Endothelial cell of umbilical vein (primary cell): ENCODE measurements around the gene MYO1E. TPM values are rescaled to one million over a fixed set of nuclear protein-coding genes. Genes with fewer than 3 reads are reported as not detected.

Experiments used
- BruUV-seq: library from RNA; stranded (reverse); fragments of 400-500 nt; replicated peaks from 2 replicates; lab custom pipeline; 2021; lab: Mats Ljungman, UMichigan
- CTCF ChIA-PET: fragments of 300-600, 350-600 bp; sonication (Branson Sonifier 250); formaldehyde crosslinking; loops from one replicate; lab custom pipeline; 2021; ENCODE audit warnings: antibody characterized with exemption, inconsistent platforms; lab: Charles Lee
- POLR2A ChIA-PET: fragments of 300-600, 350-600 bp; sonication (Branson Sonifier 250); formaldehyde crosslinking; loops from one replicate; lab custom pipeline; 2021; ENCODE audit warnings: antibody characterized with exemption, inconsistent platforms; lab: Charles Lee
- DNase-seq: peaks from one replicate; pipeline ENCODE4 v3.0.0-alpha.2; 2011; ENCODE audit warnings: low read depth, low spot score
- FAIRE-seq: peaks from 2 replicates; lab custom pipeline; 2011; peaks lifted over from hg19 to GRCh38; lab: Jason Lieb, UNC
- H2AFZ ChIP-seq: 2 replicates; pipeline ENCODE4 v1.6.0; 2012; ENCODE audit warnings: low read depth, low read length, control low read depth, inconsistent platforms
- H3K27ac ChIP-seq: 2 replicates; pipeline ENCODE4 v1.5.1; 2011; ENCODE audit warnings: low read depth, mild to moderate bottlenecking, control low read depth, low read length, moderate library complexity; ENCODE audit not compliant: insufficient read depth
- H3K27me3 ChIP-seq, 2 experiments: 2 replicates each; pipeline versions ENCODE4 v1.6.0 to v1.6.1; 2011; ENCODE audit warnings: low read length in 2 of 2, mixed read lengths in 1 of 2; ENCODE audit not compliant: control insufficient read depth in 2 of 2, insufficient read depth in 2 of 2
- H3K36me3 ChIP-seq, 2 experiments: 2 replicates in 1 of 2; 3 replicates in 1 of 2; pipeline ENCODE4 v1.5.1; 2011; ENCODE audit warnings: low read length in 2 of 2, mild to moderate bottlenecking in 1 of 2, moderate library complexity in 1 of 2; ENCODE audit not compliant: control insufficient read depth in 2 of 2, insufficient read depth in 2 of 2; ENCODE audit errors: extremely low read depth in 1 of 2
- H3K4me1 ChIP-seq: 3 replicates; pipeline ENCODE4 v1.5.1; 2011; ENCODE audit warnings: mild to moderate bottlenecking, low read length; ENCODE audit not compliant: control insufficient read depth, insufficient read depth; ENCODE audit errors: extremely low read depth
- H3K4me2 ChIP-seq: 2 replicates; pipeline ENCODE4 v1.6.1; 2011; ENCODE audit warnings: low read length, control low read depth, mixed read lengths; ENCODE audit not compliant: insufficient read depth
- H3K4me3 ChIP-seq, 3 experiments: fragments of 200-600 bp in 1 of 3; sonication (generic), shearing (Covaris generic) in 1 of 3; replicated peaks in 1 of 3; 2 replicates each; pipeline ENCODE4 v1.5.1; 2011 to 2016; ENCODE audit warnings: control low read depth in 3 of 3, low read length in 3 of 3, mild to moderate bottlenecking in 2 of 3, inconsistent platforms in 1 of 3, low read depth in 1 of 3, moderate library complexity in 1 of 3; ENCODE audit not compliant: insufficient read depth in 1 of 3
- H3K79me2 ChIP-seq: 2 replicates; pipeline ENCODE4 v1.6.0; 2012; ENCODE audit warnings: low read length, inconsistent platforms; ENCODE audit not compliant: control insufficient read depth, insufficient read depth
- H3K9ac ChIP-seq: replicated peaks from 2 replicates; pipeline ENCODE3; 2011; ENCODE audit warnings: low read length, control low read depth; ENCODE audit not compliant: insufficient read depth; ENCODE audit errors: extremely low read depth
- H3K9me1 ChIP-seq: replicated peaks from 3 replicates; pipeline ENCODE4 v1.6.0; 2011; ENCODE audit warnings: mild to moderate bottlenecking, low read length; ENCODE audit not compliant: control insufficient read depth, insufficient read depth; ENCODE audit errors: extremely low read depth
- H3K9me3 ChIP-seq: replicated peaks from 2 replicates; pipeline ENCODE4 v1.5.1; 2012; ENCODE audit warnings: low read length, inconsistent platforms; ENCODE audit not compliant: control insufficient read depth, insufficient read depth
- H4K20me1 ChIP-seq: replicated peaks from 2 replicates; pipeline ENCODE3; 2011; ENCODE audit warnings: mild to moderate bottlenecking, low read length; ENCODE audit not compliant: control insufficient read depth, insufficient read depth; ENCODE audit errors: extremely low read depth
- CTCF ChIP-seq, 2 donors: IDR thresholded peaks; 1 replicate in 1 of 2; 2 replicates in 1 of 2; pipeline ENCODE4 v1.5.1; 2011; ENCODE audit warnings: low read length in 2 of 2, mild to moderate bottlenecking in 2 of 2, moderate library complexity in 2 of 2, control low read depth in 1 of 2, inconsistent platforms in 1 of 2, low read depth in 1 of 2; ENCODE audit not compliant: insufficient read depth in 1 of 2; ENCODE audit errors: extremely low read depth in 1 of 2
- EZH2 ChIP-seq: IDR thresholded peaks from 2 replicates; pipeline ENCODE4 v1.6.1; 2012; ENCODE audit warnings: borderline replicate concordance, low read depth, mild to moderate bottlenecking, moderate library complexity, low read length, inconsistent platforms; ENCODE audit not compliant: severe bottlenecking
- FOS ChIP-seq: IDR thresholded peaks from 2 replicates; pipeline ENCODE4 v1.6.1; 2011; ENCODE audit warnings: mild to moderate bottlenecking, low read length, moderate library complexity, borderline replicate concordance; ENCODE audit not compliant: insufficient read depth
- GATA2 ChIP-seq: IDR thresholded peaks from 2 replicates; pipeline ENCODE4 v1.7.0; 2011; ENCODE audit warnings: low read depth, mild to moderate bottlenecking, moderate library complexity, mixed read lengths, low read length; ENCODE audit not compliant: insufficient read length, insufficient read depth
- JUN ChIP-seq: IDR thresholded peaks from 2 replicates; pipeline ENCODE4 v1.6.1; 2011; ENCODE audit warnings: borderline replicate concordance, low read depth; ENCODE audit not compliant: insufficient read length, insufficient read depth
- MAX ChIP-seq: IDR thresholded peaks from 2 replicates; pipeline ENCODE4 v1.6.1; 2011; ENCODE audit not compliant: insufficient read depth, insufficient read length
- MYC ChIP-seq: IDR thresholded peaks from one replicate; pipeline ENCODE4 v1.6.1; 2011; ENCODE audit warnings: mild to moderate bottlenecking, low read depth, low read length
- POLR2A ChIP-seq: IDR thresholded peaks from 2 replicates; pipeline ENCODE4 v1.6.1; 2012; ENCODE audit warnings: low read depth, mild to moderate bottlenecking, control low read depth, low read length
- POLR2AphosphoS5 ChIP-seq: IDR thresholded peaks from 2 replicates; pipeline ENCODE4 v1.6.1; 2012; ENCODE audit warnings: low read depth, mild to moderate bottlenecking, control low read depth, low read length, moderate library complexity; ENCODE audit not compliant: insufficient read depth
- dilution Hi-C: fragments of 300-500 bp; cut with MboI; formaldehyde crosslinking; loops from one replicate; pipeline ENCODE4 v1.15.0; 2019; ENCODE audit warnings: low sequenced_read_pairs; ENCODE audit not compliant: extremely low pct_ligation_motif_present
- intact Hi-C: fragments of 100-400 bp; cut with micrococcal nuclease; formaldehyde crosslinking; loops from one replicate; pipeline ENCODE4 v1.10.0; 2022
- polyA plus RNA-seq, 4 experiments: library from polyadenylated mRNA; depleted of rRNA in 3 of 4; stranded (reverse) in 3 of 4; unstranded in 1 of 4; fragments of >200 nt; gene quantifications; 2 replicates each; pipeline versions ENCODE4 v1.2.1 to v1.2.3, GENCODE V29; 2011 to 2012; ENCODE audit warnings: missing spikeins in 1 of 4
- total RNA-seq: library from RNA; stranded (reverse); gene quantifications from 2 replicates; pipeline ENCODE4 v1.2.3, GENCODE V29; 2021

The MYO1E gene
- total and polyA plus RNA-seq, 2 donors (not counting 3 experiments of a cell fraction or from before 2014, with no cell fraction given) = 31.6 to 218 TPM

- no peak for TF ChIP-seq FOS
- TF ChIP-seq GATA2 = no peak
- no peak for TF ChIP-seq EZH2
- TF ChIP-seq POLR2A = no peak
- no peak for TF ChIP-seq MAX
- TF ChIP-seq POLR2AphosphoS5 = no peak
- no peak for TF ChIP-seq MYC
- TF ChIP-seq CTCF (IDR thresholded peaks at IDR 0.05; ENCODE audit: extremely low read depth in 1 of 2, insufficient read depth in 1 of 2, low read depth in 1 of 2, low read length in 2 of 2) = no peak
- TF ChIP-seq JUN = no peak
- ChIA-PET POLR2A (no interaction called here), CTCF (no interaction called here)
- no peak overlapping the region for H3K9ac ChIP-seq
- FAIRE-seq (peak; percentile 63), DNase-seq (no peak)
- H3K4me1 ChIP-seq = no peaks in the 10 kb centered on the region
- peaks cover 49% of the 10 kb centered on the region for H3K79me2 ChIP-seq
- no peaks in the 10 kb centered on the region for H3K9me3 ChIP-seq
- intact Hi-C loops (no loop called here), dilution Hi-C loops (no loop called here)
- H3K9me1 ChIP-seq = peaks cover 2% of the 10 kb centered on the region
- no peaks in the 10 kb centered on the region for H3K27me3 ChIP-seq
- no peaks in the 10 kb centered on the region for H3K36me3 ChIP-seq
- peaks cover 13% of the 10 kb centered on the region for H4K20me1 ChIP-seq
- no peak overlapping the region for H2AFZ ChIP-seq
- BruUV-seq = no TSS peak
- H3K27ac ChIP-seq = no peak overlapping the region
- no peak overlapping the region for H3K4me2 ChIP-seq
- no peak overlapping the region for H3K4me3 ChIP-seq
Measured at GRCh38 chr15:59322056-59322759, 50.5 kb downstream of the MYO1E start.
